Measurements from ENCODE around the gene ANKRA2. TPM values are rescaled to one million over a fixed set of nuclear protein-coding genes. Genes with fewer than 3 reads are reported as not detected.

Gene ANKRA2
- total and polyA plus RNA-seq, 4 donors: 12.6 to 60.6 (median 21.5) TPM

- H3K4me1 ChIP-seq (ENCODE audit: control insufficient read depth in 5 of 5, insufficient read depth in 5 of 5, low read length in 5 of 5): peaks cover 0 to 14% (median 0%) of the 10 kb centered on the region in 5 donors
- 85 to 87% methylated on average over 5 of the region's 5 CpGs for WGBS, 2 donors
- H3K9me3 ChIP-seq (ENCODE audit: control insufficient read depth in 4 of 4, insufficient read depth in 3 of 4, low read length in 3 of 4): no peaks in the 10 kb centered on the region
- ATAC-seq (ENCODE audit: insufficient read depth, low FRiP score): no peak
- no peaks in the 10 kb centered on the region for H3K27me3 ChIP-seq (ENCODE audit: control insufficient read depth in 3 of 3, insufficient read depth in 3 of 3, low read length in 2 of 3)
- no peaks in the 10 kb centered on the region for H3K36me3 ChIP-seq (ENCODE audit: control insufficient read depth in 4 of 4, insufficient read depth in 4 of 4, low read length in 4 of 4)
- no peak for DNase-seq
- H3K27ac ChIP-seq (ENCODE audit: low read depth in 1 of 2, low read length in 1 of 2): no peak overlapping the region
- no peak overlapping the region for H3K4me3 ChIP-seq
- no peak for TF ChIP-seq CTCF (IDR thresholded peaks at IDR 0.05; ENCODE audit: control extremely low read depth, extremely low read depth)
- no peak overlapping the region for H3K9ac ChIP-seq (ENCODE audit: insufficient read depth in 1 of 2, low read length in 2 of 2)
Observed at GRCh38 chr5:73532195-73532594, 33.2 kb downstream of the ANKRA2 start.

GRCh38 chr5:73531356-73531755, 34.1 kb downstream of the ANKRA2 start:
- WGBS, 2 donors: 91 to 92% methylated on average over 1 of the region's 1 CpG
- no peak for TF ChIP-seq CTCF (IDR thresholded peaks at IDR 0.05; ENCODE audit: control extremely low read depth, extremely low read depth)
- ATAC-seq (ENCODE audit: insufficient read depth, low FRiP score): no peak

GRCh38 chr5:73529081-73529480, 36.4 kb downstream of the ANKRA2 start:
- no peaks in the 10 kb centered on the region for H3K36me3 ChIP-seq (ENCODE audit: control insufficient read depth in 4 of 4, insufficient read depth in 4 of 4, low read length in 4 of 4)
- WGBS, 2 donors: 84 to 100% methylated on average over 1 of the region's 1 CpG
- no peak overlapping the region for H3K9ac ChIP-seq (ENCODE audit: insufficient read depth in 1 of 2, low read length in 2 of 2)
- TF ChIP-seq CTCF (IDR thresholded peaks at IDR 0.05; ENCODE audit: control extremely low read depth, extremely low read depth): no peak
- no peak for ATAC-seq (ENCODE audit: insufficient read depth, low FRiP score)
- H3K27me3 ChIP-seq (ENCODE audit: control insufficient read depth in 3 of 3, insufficient read depth in 3 of 3, low read length in 2 of 3): no peaks in the 10 kb centered on the region
- DNase-seq: peak in 1 of 3 donors; percentile 10
- no peaks in the 10 kb centered on the region for H3K9me3 ChIP-seq (ENCODE audit: control insufficient read depth in 4 of 4, insufficient read depth in 3 of 4, low read length in 3 of 4)
- H3K4me1 ChIP-seq (ENCODE audit: control insufficient read depth in 5 of 5, insufficient read depth in 5 of 5, low read length in 5 of 5): peaks cover 0 to 34% (median 4%) of the 10 kb centered on the region in 5 donors
- no peak overlapping the region for H3K4me3 ChIP-seq
- H3K27ac ChIP-seq (ENCODE audit: low read depth in 1 of 2, low read length in 1 of 2): no peak overlapping the region

More at GRCh38 chr5:73531356-73531755, 34.1 kb downstream of the ANKRA2 start:
- Histone ChIP-seq H3K9me3 (ENCODE audit: control insufficient read depth in 4 of 4, insufficient read depth in 3 of 4, low read length in 3 of 4) (no peaks in the 10 kb centered on the region), H3K36me3 (ENCODE audit: control insufficient read depth in 4 of 4, insufficient read depth in 4 of 4, low read length in 4 of 4) (no peaks in the 10 kb centered on the region), H3K4me1 (ENCODE audit: control insufficient read depth in 5 of 5, insufficient read depth in 5 of 5, low read length in 5 of 5) (peaks cover 0 to 19% (median 0%) of the 10 kb centered on the region in 5 donors), H3K9ac (ENCODE audit: insufficient read depth in 1 of 2, low read length in 2 of 2) (no peak overlapping the region), H3K4me3 (no peak overlapping the region), H3K27ac (ENCODE audit: low read depth in 1 of 2, low read length in 1 of 2) (no peak overlapping the region), H3K27me3 (ENCODE audit: control insufficient read depth in 3 of 3, insufficient read depth in 3 of 3, low read length in 2 of 3) (no peaks in the 10 kb centered on the region)
- DNase-seq: no peak

- Histone ChIP-seq H3K36me3 (ENCODE audit: control insufficient read depth in 4 of 4, insufficient read depth in 4 of 4, low read length in 4 of 4) (no peaks in the 10 kb centered on the region), H3K9ac (ENCODE audit: insufficient read depth in 1 of 2, low read length in 2 of 2) (no peak overlapping the region), H3K27me3 (ENCODE audit: control insufficient read depth in 3 of 3, insufficient read depth in 3 of 3, low read length in 2 of 3) (no peaks in the 10 kb centered on the region), H3K4me1 (ENCODE audit: control insufficient read depth in 5 of 5, insufficient read depth in 5 of 5, low read length in 5 of 5) (peaks cover 0 to 34% (median 4%) of the 10 kb centered on the region in 5 donors), H3K4me3 (no peak overlapping the region), H3K27ac (ENCODE audit: low read depth in 1 of 2, low read length in 1 of 2) (no peak overlapping the region), H3K9me3 (ENCODE audit: control insufficient read depth in 4 of 4, insufficient read depth in 3 of 4, low read length in 3 of 4) (no peaks in the 10 kb centered on the region)
- ATAC-seq (ENCODE audit: insufficient read depth, low FRiP score): no peak
- WGBS, 2 donors: 56 to 69% methylated on average over 3 of the region's 3 CpGs
- TF ChIP-seq CTCF (IDR thresholded peaks at IDR 0.05; ENCODE audit: control extremely low read depth, extremely low read depth): no peak
- DNase-seq: no peak
Observed at GRCh38 chr5:73528248-73528647, 37.2 kb downstream of the ANKRA2 start.
